Measurements from ENCODE around the gene SRSF11. TPM values are rescaled to one million over a fixed set of nuclear protein-coding genes. Genes with fewer than 3 reads are reported as not detected.

SRSF11 gene
- polyA plus RNA-seq, 3 donors: 60.0 to 189 (median 66.5) TPM

DNA sequence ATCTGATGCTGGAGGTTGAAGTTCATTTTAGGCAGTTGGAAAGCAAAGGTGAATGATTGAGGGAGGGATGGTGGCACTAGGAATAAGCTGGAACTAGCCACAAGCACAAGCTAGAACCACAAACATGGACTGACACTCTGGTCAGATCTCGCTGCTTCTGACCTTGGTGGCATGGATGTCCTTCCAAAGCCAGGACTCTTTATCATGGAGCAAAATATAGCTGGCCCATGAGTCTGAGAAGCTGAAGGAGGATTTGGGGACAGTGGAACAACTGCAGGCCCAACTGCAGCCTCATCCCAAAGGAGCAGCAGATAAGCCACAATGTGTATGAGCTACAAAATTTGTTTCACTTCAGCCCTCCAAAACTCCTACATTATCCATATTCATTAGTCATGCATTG lies 35.5 kb downstream of the SRSF11 start:
- H3K27ac Mint-ChIP-seq: no peak overlapping the region
- Histone ChIP-seq H2AFZ (ENCODE audit: insufficient read depth, low read depth, low read length, poor library complexity, severe bottlenecking) (no peak overlapping the region), H3K36me3 (replicated peaks in 1 of 2; ENCODE audit: control insufficient read depth in 1 of 2, insufficient read depth in 2 of 2, low read length in 2 of 2) (peaks cover 15 to 25% of the 10 kb centered on the region in 2 donors), H3K4me3 (replicated peaks in 1 of 3; ENCODE audit: low read depth in 2 of 3, low read length in 3 of 3) (no peak overlapping the region), H3K4me2 (replicated peaks; ENCODE audit: extremely low read depth, low read length, poor library complexity, severe bottlenecking) (no peak overlapping the region), H3K79me2 (ENCODE audit: insufficient read depth, low read length) (no peaks in the 10 kb centered on the region), H3K27ac (ENCODE audit: low read depth in 1 of 2, low read length in 2 of 2) (no peak overlapping the region), H3K9ac (ENCODE audit: insufficient read depth, low read length, poor library complexity, severe bottlenecking) (no peak overlapping the region), H3K27me3 (ENCODE audit: control insufficient read depth in 2 of 2, insufficient read depth in 2 of 2, low read length in 2 of 2) (no peaks in the 10 kb centered on the region), H3K9me3 (replicated peaks in 1 of 2; ENCODE audit: control insufficient read depth in 1 of 2, insufficient read depth in 1 of 2, low read length in 2 of 2) (no peaks in the 10 kb centered on the region), H4K20me1 (ENCODE audit: insufficient read depth, low read length) (no peaks in the 10 kb centered on the region), H3K4me1 (ENCODE audit: control insufficient read depth in 1 of 2, insufficient read depth in 2 of 2, low read length in 2 of 2) (no peaks in the 10 kb centered on the region)
- no peak overlapping the region for H3K4me3 Mint-ChIP-seq
- peaks cover 14 to 18% of the 10 kb centered on the region in 2 donors for H3K36me3 Mint-ChIP-seq
- intact Hi-C loops (cut with micrococcal nuclease): no loop called here
- H3K4me1 Mint-ChIP-seq: no peaks in the 10 kb centered on the region
- H3K27me3 Mint-ChIP-seq (ENCODE audit: low read depth in 3 of 3): no peaks in the 10 kb centered on the region
- TF ChIP-seq, protein P1, sequence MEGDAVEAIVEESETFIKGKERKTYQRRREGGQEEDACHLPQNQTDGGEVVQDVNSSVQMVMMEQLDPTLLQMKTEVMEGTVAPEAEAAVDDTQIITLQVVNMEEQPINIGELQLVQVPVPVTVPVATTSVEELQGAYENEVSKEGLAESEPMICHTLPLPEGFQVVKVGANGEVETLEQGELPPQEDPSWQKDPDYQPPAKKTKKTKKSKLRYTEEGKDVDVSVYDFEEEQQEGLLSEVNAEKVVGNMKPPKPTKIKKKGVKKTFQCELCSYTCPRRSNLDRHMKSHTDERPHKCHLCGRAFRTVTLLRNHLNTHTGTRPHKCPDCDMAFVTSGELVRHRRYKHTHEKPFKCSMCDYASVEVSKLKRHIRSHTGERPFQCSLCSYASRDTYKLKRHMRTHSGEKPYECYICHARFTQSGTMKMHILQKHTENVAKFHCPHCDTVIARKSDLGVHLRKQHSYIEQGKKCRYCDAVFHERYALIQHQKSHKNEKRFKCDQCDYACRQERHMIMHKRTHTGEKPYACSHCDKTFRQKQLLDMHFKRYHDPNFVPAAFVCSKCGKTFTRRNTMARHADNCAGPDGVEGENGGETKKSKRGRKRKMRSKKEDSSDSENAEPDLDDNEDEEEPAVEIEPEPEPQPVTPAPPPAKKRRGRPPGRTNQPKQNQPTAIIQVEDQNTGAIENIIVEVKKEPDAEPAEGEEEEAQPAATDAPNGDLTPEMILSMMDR (IDR thresholded peaks at IDR 0.05): no peak
- no peak for DNase-seq
- 100% methylated on average over 1 of the region's 1 CpG for WGBS (ENCODE audit: insufficient coverage)
- H3K9me3 Mint-ChIP-seq: peaks cover 0 to 1% (median 0%) of the 10 kb centered on the region in 7 donors

DNA sequence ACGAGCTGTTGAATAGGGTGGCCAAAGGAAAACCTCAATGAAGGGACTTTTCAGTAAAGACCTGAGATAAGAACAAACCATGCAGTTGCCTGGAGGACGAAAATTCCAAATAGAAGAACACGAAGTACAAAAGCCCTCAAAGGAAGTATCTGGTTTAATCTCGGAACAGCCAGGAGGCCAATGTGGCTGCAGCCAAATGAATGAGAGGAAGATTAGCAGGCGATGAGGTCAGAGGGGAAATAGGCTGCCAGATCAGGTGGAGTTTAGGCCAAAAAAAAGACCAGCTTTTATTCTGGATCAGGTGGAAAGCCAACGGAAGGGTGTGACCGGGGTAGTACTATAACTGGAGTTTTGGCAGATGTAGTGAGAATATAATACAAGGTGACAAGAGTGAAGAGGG lies 43.7 kb downstream of the SRSF11 start:
- TF ChIP-seq, protein P1 (IDR thresholded peaks at IDR 0.05): no peak
- peaks cover 16 to 52% of the 10 kb centered on the region in 2 donors for H3K36me3 ChIP-seq (replicated peaks in 1 of 2; ENCODE audit: control insufficient read depth in 1 of 2, insufficient read depth in 2 of 2, low read length in 2 of 2)
- no peaks in the 10 kb centered on the region for H3K79me2 ChIP-seq (ENCODE audit: insufficient read depth, low read length)
- intact Hi-C loops (cut with micrococcal nuclease): no loop called here
- 72% methylated on average over 7 of the region's 7 CpGs for WGBS (ENCODE audit: insufficient coverage)
- no peaks in the 10 kb centered on the region for H3K9me3 ChIP-seq (replicated peaks in 1 of 2; ENCODE audit: control insufficient read depth in 1 of 2, insufficient read depth in 1 of 2, low read length in 2 of 2)
- Mint-ChIP-seq H3K27ac (peak overlapping the region in 2 of 7 donors; percentile 21 to 36), H3K27me3 (ENCODE audit: low read depth in 3 of 3) (no peaks in the 10 kb centered on the region), H3K4me1 (no peaks in the 10 kb centered on the region), H3K4me3 (no peak overlapping the region), H3K36me3 (peaks cover 45 to 63% of the 10 kb centered on the region in 2 donors), H3K9me3 (peaks cover 0 to 12% (median 4%) of the 10 kb centered on the region in 7 donors)
- no peak overlapping the region for H3K9ac ChIP-seq (ENCODE audit: insufficient read depth, low read length, poor library complexity, severe bottlenecking)
- H3K4me3 ChIP-seq (replicated peaks in 1 of 3; ENCODE audit: low read depth in 2 of 3, low read length in 3 of 3): no peak overlapping the region
- no peaks in the 10 kb centered on the region for H3K4me1 ChIP-seq (ENCODE audit: control insufficient read depth in 1 of 2, insufficient read depth in 2 of 2, low read length in 2 of 2)
- no peak overlapping the region for H2AFZ ChIP-seq (ENCODE audit: insufficient read depth, low read depth, low read length, poor library complexity, severe bottlenecking)
- H4K20me1 ChIP-seq (ENCODE audit: insufficient read depth, low read length): no peaks in the 10 kb centered on the region
- H3K27me3 ChIP-seq (ENCODE audit: control insufficient read depth in 2 of 2, insufficient read depth in 2 of 2, low read length in 2 of 2): no peaks in the 10 kb centered on the region
- no peak overlapping the region for H3K27ac ChIP-seq (ENCODE audit: low read depth in 1 of 2, low read length in 2 of 2)
- no peak overlapping the region for H3K4me2 ChIP-seq (replicated peaks; ENCODE audit: extremely low read depth, low read length, poor library complexity, severe bottlenecking)
- no peak for DNase-seq

Data from CD14-positive monocyte (primary cell).